Fibroblast of skin of left biceps (primary cell): ENCODE data around the gene HMG20A.

Experiments
- DNase-seq, 2 experiments: peaks; one replicate each; pipeline ENCODE4 v3.0.0-alpha.2; 2013; ENCODE audit warnings: low read depth in 2 of 2

The HMG20A gene

GRCh38 chr15:77430213-77430612 is 9.5 kb downstream of the HMG20A start:
- no peak for DNase-seq

DNA sequence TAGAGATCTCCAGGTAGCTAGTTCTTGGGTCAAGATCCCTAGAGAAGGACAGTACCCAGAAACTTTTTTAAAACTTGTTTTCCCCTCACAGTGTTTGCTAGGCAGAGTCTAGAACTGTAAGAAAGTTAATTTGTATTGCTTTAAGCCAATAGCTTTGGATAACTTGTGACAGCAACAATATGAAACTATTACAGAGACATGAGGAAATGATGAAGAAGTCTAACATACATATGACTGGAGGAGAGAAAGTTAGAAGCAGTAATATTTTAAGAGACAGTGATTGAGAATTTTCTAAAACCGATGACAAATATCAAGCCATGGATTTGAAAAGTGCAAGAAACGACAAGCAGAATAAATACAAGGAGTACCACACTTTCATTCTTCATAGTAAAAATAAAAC is 10.0 kb downstream of the HMG20A start:
- DNase-seq = no peak

- DNase-seq = no peak
Observed at GRCh38 chr15:77436822-77437221, 16.1 kb downstream of the HMG20A start.

DNA sequence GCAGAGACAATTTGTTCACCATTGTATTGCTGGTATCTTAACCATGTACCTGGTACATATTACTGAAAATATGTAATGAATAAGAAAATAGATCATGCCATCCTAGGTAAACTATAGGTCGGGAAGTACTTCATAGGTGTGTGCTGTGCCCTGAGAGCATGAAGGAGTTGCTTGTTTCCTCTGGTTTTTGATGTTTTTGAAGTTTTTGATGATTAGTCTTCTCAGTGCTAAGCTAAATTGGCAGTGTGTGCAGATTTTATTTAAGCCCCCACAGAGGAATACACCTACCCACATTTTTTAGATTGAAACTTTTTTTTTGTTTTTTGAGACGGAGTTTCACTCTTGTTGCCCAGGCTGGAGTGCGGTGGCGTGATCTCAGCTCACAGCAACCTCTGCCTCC is 16.6 kb downstream of the HMG20A start:
- DNase-seq = no peak

DNA sequence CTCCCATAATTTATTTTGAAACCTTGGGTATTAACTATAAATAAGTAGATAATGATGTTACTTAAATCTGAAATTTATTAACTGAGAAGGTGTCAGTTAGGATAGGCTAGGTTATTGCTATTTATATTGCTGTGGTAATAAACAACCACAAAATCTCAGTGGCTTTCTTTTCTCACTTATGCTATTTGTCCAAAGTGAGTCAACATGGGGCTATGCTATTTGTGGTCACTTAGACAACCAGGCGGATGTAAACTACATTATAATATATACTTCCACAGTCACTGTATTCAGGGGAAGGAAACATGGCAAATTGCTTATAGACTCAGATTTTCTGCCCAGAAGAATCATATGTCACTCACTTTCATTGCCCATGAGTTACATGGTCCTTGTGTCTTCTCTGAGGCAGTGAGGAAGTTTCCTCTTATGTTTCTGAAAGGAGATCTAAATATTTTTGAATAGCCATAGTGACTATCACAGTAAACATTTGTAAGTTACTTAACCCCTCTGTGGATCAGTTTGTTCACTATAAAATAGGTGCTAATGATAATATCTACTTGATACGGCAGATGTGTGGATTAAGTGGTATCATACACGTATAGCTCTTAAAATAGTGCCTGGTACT is 19.8 kb downstream of the HMG20A start:
- peak in 1 of 2 experiments; percentile 21 for DNase-seq

DNA sequence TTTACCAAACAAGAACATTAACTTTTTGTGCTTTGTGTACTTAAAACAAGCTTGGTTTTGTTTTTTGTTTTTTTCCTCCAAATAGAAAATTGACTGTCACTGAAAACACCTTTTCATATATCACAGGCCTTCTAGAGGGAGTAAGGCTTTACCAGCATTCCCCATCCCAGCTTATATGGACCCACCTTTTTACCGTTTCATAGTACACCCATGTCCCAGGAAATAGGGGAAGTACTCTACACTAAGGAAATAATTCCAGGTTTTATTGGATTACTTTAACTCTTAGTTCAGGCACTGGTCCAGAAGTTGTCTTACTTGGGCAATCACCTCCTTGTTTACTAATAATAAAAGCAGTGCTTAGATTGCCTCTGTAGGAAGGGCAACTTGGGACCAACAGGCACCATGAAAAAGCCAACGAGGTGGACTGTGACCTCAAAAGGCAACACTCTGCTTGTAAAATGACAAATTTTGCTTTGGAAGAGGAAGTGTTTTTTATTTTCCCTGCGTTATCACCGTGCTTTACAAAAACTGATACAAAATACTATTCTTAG is 26.2 kb downstream of the HMG20A start:
- DNase-seq = no peak

- no peak for DNase-seq
Observed at GRCh38 chr15:77454265-77454664, 33.6 kb downstream of the HMG20A start.

GRCh38 chr15:77454951-77455350 is 34.3 kb downstream of the HMG20A start:
- no peak for DNase-seq

DNA sequence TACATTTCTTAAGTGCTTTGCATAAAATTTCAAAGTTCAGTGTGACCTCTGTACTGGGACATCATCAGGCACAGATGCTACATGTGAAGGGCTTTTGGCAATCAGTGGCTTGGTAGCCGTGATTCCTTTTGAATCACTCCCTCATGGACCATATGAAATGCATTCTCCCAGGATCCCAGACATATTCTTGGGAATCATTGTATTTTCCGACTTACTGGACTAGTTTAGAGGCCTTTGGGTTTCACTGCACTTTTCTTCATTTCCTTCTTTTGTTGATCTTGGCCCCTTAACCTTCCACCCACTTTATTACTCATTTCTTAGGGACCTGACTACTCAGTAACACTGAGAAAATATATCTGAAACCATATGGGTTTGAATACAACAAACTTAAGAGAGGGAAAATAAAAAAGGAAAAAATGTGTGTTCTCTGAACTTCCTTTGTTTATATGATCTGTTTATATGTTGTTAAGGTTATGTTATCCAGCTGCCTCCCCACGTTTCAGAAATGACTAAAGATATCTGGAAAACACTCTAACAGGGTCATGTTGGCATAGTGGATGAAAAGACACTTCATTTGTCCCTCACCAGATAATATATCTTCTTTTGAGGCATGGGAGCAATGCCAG is 35.1 kb downstream of the HMG20A start:
- DNase-seq = peak; percentile 40 to 43

DNA sequence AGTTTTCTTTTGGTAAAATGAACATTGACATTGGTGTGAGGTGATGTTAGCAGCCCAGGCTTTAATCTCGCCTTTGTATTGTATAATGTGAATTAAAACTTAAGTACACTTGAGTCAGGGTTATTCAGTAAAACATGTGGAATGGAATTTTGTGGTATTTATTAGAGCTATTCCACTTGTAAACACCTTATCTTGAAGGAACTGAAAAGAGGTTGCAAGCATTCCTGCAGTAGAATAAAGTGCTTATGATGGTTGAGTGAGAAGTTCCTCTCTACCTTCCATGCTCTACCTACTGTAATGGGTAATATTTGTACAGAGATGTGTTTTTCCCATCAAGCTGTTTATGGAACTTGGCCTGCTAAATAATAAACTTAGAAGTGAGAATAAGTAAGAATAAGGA is 36.1 kb downstream of the HMG20A start:
- no peak for DNase-seq

GRCh38 chr15:77457191-77457904 is 36.7 kb downstream of the HMG20A start:
- no peak for DNase-seq

GRCh38 chr15:77457905-77458265 is 37.2 kb downstream of the HMG20A start:
- no peak for DNase-seq

- no peak for DNase-seq
Observed at GRCh38 chr15:77459031-77459430, 38.3 kb downstream of the HMG20A start.

GRCh38 chr15:77461486-77461885 is 40.8 kb downstream of the HMG20A start:
- no peak for DNase-seq

GRCh38 chr15:77464129-77464865 is 43.6 kb downstream of the HMG20A start:
- no peak for DNase-seq

DNA sequence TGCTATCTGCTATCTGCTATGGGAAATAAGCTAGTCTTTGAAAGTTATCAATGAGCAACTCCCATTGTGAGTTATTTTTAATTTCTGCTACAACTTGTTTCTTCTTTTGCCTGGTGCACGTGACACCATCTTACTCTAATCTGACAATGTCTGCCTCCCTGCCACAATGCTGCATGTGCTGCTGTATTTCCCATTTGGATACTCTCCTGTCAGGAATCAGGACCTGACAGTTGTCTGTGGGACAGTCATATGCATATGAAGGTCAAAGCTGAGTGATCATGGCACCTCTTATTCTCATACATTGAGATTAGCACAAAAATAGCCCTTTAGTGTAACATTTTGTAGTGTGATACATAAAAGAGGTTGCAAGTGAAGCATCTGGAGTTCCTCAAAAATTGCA is 45.8 kb downstream of the HMG20A start:
- DNase-seq = no peak

DNA sequence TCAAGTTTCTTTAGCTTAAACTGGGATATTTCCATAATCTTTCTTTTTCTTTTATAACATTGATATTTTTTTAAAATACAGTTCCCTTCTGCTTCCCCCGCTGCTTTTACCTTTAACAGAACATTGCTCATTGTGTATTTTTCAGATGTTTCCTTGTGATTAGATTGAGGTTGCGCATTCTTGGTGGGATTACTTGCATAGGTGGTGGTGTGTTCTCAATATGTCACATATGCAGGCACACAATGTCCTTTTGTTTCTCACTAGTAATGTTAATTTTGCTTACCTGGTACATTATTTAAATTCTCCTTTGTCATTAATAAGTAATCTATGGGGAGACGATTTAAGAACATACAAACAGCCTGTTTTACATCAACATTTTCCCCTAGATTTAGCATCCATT is 48.2 kb downstream of the HMG20A start:
- DNase-seq = no peak

- no peak for DNase-seq
Observed at GRCh38 chr15:77470235-77470634, 49.5 kb downstream of the HMG20A start.

- DNase-seq = no peak
Observed at GRCh38 chr15:77473328-77473727, 52.6 kb downstream of the HMG20A start.

GRCh38 chr15:77474310-77474988 is 53.8 kb downstream of the HMG20A start:
- no peak for DNase-seq

DNA sequence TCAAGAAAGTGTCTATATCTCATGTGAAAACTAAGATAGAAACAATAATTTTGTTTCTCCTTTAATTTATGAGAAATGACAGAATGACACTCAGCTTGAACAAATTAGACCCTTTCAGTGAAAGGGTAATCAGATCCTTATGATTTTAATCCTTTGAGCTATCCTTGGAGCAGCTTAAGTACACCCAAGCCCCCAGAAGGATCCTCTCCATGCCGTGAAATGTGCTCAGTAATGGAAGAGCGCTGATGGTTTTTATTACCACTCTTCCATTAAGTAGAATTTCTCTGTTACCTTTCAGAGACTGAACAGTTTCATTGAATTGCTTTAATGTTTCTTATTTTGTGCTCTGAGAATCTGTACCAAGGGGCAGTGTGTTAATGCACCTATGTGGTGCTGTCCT is 54.3 kb downstream of the HMG20A start:
- DNase-seq = no peak

- DNase-seq = no peak
Observed at GRCh38 chr15:77475898-77476297, 55.2 kb downstream of the HMG20A start.
